NB4 (cell line): ENCODE measurements around the gene COL8A1.

Experiments
- POLR2A ChIP-seq: IDR thresholded peaks from 2 replicates; pipeline ENCODE4 v1.6.1; 2011; ENCODE audit warnings: mild to moderate bottlenecking; ENCODE audit not compliant: insufficient read length; ENCODE audit errors: extremely low read depth
- TF ChIP-seq, protein P1 (sequence below): IDR thresholded peaks from one replicate; pipeline ENCODE4 v1.5.1; 2012; ENCODE audit warnings: low read depth, low read length
- TF ChIP-seq, protein P2 (sequence below): IDR thresholded peaks from 2 replicates; pipeline ENCODE4 v1.6.1; 2011; ENCODE audit warnings: low read depth, low read length

DNA sequence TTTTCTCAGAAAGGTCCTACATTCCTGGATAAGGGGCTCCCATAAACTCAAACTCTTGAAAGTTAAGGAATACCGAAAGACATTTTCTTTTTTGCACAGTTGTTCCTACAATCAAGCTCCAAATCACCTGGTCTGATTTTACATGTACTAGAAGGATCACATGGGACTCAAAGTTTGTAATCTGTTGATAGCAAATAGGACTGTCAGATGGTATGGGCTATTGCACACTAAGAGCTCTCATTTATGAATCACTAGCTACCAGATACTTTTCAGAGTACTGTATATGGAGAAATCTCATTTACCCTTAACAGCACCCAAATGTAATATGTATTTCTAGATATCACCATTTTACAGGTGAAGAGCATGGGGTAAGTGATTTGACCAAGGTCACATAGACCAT lies 129.7 kb downstream of the COL8A1 start:
- TF ChIP-seq, protein P1, sequence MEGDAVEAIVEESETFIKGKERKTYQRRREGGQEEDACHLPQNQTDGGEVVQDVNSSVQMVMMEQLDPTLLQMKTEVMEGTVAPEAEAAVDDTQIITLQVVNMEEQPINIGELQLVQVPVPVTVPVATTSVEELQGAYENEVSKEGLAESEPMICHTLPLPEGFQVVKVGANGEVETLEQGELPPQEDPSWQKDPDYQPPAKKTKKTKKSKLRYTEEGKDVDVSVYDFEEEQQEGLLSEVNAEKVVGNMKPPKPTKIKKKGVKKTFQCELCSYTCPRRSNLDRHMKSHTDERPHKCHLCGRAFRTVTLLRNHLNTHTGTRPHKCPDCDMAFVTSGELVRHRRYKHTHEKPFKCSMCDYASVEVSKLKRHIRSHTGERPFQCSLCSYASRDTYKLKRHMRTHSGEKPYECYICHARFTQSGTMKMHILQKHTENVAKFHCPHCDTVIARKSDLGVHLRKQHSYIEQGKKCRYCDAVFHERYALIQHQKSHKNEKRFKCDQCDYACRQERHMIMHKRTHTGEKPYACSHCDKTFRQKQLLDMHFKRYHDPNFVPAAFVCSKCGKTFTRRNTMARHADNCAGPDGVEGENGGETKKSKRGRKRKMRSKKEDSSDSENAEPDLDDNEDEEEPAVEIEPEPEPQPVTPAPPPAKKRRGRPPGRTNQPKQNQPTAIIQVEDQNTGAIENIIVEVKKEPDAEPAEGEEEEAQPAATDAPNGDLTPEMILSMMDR = no peak
- TF ChIP-seq, protein P2, sequence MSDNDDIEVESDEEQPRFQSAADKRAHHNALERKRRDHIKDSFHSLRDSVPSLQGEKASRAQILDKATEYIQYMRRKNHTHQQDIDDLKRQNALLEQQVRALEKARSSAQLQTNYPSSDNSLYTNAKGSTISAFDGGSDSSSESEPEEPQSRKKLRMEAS = no peak
- no peak for TF ChIP-seq POLR2A
